Measurements from ENCODE around the gene PCDH15.
"Not testable (repeated sequence)": the region's sequence is repeated elsewhere in the genome, so short reads cannot be mapped to it uniquely, and the experiment has no call there.

PCDH15 gene

GRCh38 chr10:54396031-54396430, 405.0 kb downstream of the PCDH15 start:
- Histone ChIP-seq H4K91ac (ENCODE audit: low read depth, low read length) (no peak overlapping the region), H3K79me2 (ENCODE audit: control insufficient read depth, insufficient read depth, low read length, poor library complexity) (no peaks in the 10 kb centered on the region), H3K9me3 (ENCODE audit: insufficient read depth, low read depth, low read length) (no peaks in the 10 kb centered on the region), H4K12ac (ENCODE audit: low read depth, low read length) (no peak overlapping the region), H2AFZ (ENCODE audit: insufficient read depth, low read length, poor library complexity) (no peak overlapping the region), H2AK5ac (ENCODE audit: low read length) (no peak overlapping the region), H2BK120ac (ENCODE audit: insufficient read depth, low read length, poor library complexity) (no peak overlapping the region), H3K9ac (ENCODE audit: low read length) (no peak overlapping the region), H3K4me3 (ENCODE audit: low read depth, low read length) (no peak overlapping the region), H3K18ac (ENCODE audit: low read length) (no peak overlapping the region), H3K27me3 (ENCODE audit: insufficient read depth, low read length) (no peaks in the 10 kb centered on the region), H3K4me2 (ENCODE audit: low read length) (no peak overlapping the region), H3K36me3 (ENCODE audit: control insufficient read depth in 1 of 2, insufficient read depth in 2 of 2, low read length in 2 of 2) (no peaks in the 10 kb centered on the region), H2BK5ac (ENCODE audit: low read depth, low read length, poor library complexity) (no peak overlapping the region), H4K8ac (ENCODE audit: low read depth, low read length) (no peak overlapping the region), H3K27ac (ENCODE audit: low read depth, low read length) (no peak overlapping the region), H3K4ac (ENCODE audit: low read depth, low read length) (no peak overlapping the region), H3K23ac (ENCODE audit: low read length) (no peak overlapping the region), H2BK12ac (ENCODE audit: low read length) (no peak overlapping the region), H3K79me1 (ENCODE audit: low read length) (no peaks in the 10 kb centered on the region), H3K4me1 (ENCODE audit: control insufficient read depth in 1 of 2, insufficient read depth in 2 of 2, low read length in 2 of 2) (no peaks in the 10 kb centered on the region), H3K14ac (ENCODE audit: low read length) (no peak overlapping the region)
- DNase-seq = no peak
- WGBS (ENCODE audit: extremely low coverage, insufficient coverage, insufficient read length) = no CpG with 5 or more reads among the region's 6 CpGs

GRCh38 chr10:54394598-54394997, 406.4 kb downstream of the PCDH15 start:
- not testable (repeated sequence) for H4K8ac ChIP-seq (ENCODE audit: low read depth, low read length); H4K12ac ChIP-seq (ENCODE audit: low read depth, low read length); H3K79me1 ChIP-seq (ENCODE audit: low read length); H2AK5ac ChIP-seq (ENCODE audit: low read length); H3K4me2 ChIP-seq (ENCODE audit: low read length); H3K9me3 ChIP-seq (ENCODE audit: insufficient read depth, low read depth, low read length); H2BK12ac ChIP-seq (ENCODE audit: low read length); H3K18ac ChIP-seq (ENCODE audit: low read length); H3K27ac ChIP-seq (ENCODE audit: low read depth, low read length); H2BK120ac ChIP-seq (ENCODE audit: insufficient read depth, low read length, poor library complexity); H3K27me3 ChIP-seq (ENCODE audit: insufficient read depth, low read length); H3K36me3 ChIP-seq (ENCODE audit: control insufficient read depth in 1 of 2, insufficient read depth in 2 of 2, low read length in 2 of 2); H3K9ac ChIP-seq (ENCODE audit: low read length); H4K91ac ChIP-seq (ENCODE audit: low read depth, low read length); H3K4ac ChIP-seq (ENCODE audit: low read depth, low read length); H2BK5ac ChIP-seq (ENCODE audit: low read depth, low read length, poor library complexity); DNase-seq; H2AFZ ChIP-seq (ENCODE audit: insufficient read depth, low read length, poor library complexity); H3K4me3 ChIP-seq (ENCODE audit: low read depth, low read length); H3K14ac ChIP-seq (ENCODE audit: low read length); H3K79me2 ChIP-seq (ENCODE audit: control insufficient read depth, insufficient read depth, low read length, poor library complexity); H3K4me1 ChIP-seq (ENCODE audit: control insufficient read depth in 1 of 2, insufficient read depth in 2 of 2, low read length in 2 of 2); H3K23ac ChIP-seq (ENCODE audit: low read length)
- WGBS (ENCODE audit: extremely low coverage, insufficient coverage, insufficient read length) = no CpG with 5 or more reads among the region's 6 CpGs

DNA sequence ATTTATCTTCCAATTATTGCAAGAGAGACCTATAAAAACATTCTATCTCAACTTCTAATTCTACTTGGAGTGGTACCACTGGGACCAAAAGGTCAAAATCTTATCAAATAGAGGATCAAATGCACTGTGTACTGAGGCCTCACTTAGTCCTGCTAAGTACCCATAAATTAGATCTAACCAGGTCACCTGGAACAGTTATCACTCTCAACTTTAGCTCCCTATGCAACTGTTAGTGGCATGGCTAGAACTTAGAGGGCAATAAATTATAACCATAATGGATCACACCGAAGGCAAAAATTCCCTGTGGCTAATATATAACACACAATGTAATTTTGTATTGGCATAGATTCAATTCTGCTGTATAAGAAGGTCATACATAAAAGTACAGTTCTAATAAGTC, 428.9 kb downstream of the PCDH15 start:
- Histone ChIP-seq H2BK120ac (ENCODE audit: insufficient read depth, low read length, poor library complexity) (no peak overlapping the region), H2AK5ac (ENCODE audit: low read length) (no peak overlapping the region), H3K79me1 (ENCODE audit: low read length) (no peaks in the 10 kb centered on the region), H3K27ac (ENCODE audit: low read depth, low read length) (no peak overlapping the region), H4K12ac (ENCODE audit: low read depth, low read length) (no peak overlapping the region), H3K4me3 (ENCODE audit: low read depth, low read length) (no peak overlapping the region), H2BK5ac (ENCODE audit: low read depth, low read length, poor library complexity) (no peak overlapping the region), H3K23ac (ENCODE audit: low read length) (no peak overlapping the region), H3K9ac (ENCODE audit: low read length) (no peak overlapping the region), H3K36me3 (ENCODE audit: control insufficient read depth in 1 of 2, insufficient read depth in 2 of 2, low read length in 2 of 2) (no peaks in the 10 kb centered on the region), H4K91ac (ENCODE audit: low read depth, low read length) (no peak overlapping the region), H3K79me2 (ENCODE audit: control insufficient read depth, insufficient read depth, low read length, poor library complexity) (no peaks in the 10 kb centered on the region), H3K4me1 (ENCODE audit: control insufficient read depth in 1 of 2, insufficient read depth in 2 of 2, low read length in 2 of 2) (no peaks in the 10 kb centered on the region), H3K18ac (ENCODE audit: low read length) (no peak overlapping the region), H4K8ac (ENCODE audit: low read depth, low read length) (no peak overlapping the region), H2AFZ (ENCODE audit: insufficient read depth, low read length, poor library complexity) (no peak overlapping the region), H3K14ac (ENCODE audit: low read length) (no peak overlapping the region), H3K4ac (ENCODE audit: low read depth, low read length) (no peak overlapping the region), H3K4me2 (ENCODE audit: low read length) (no peak overlapping the region), H3K27me3 (ENCODE audit: insufficient read depth, low read length) (no peaks in the 10 kb centered on the region), H2BK12ac (ENCODE audit: low read length) (no peak overlapping the region), H3K9me3 (ENCODE audit: insufficient read depth, low read depth, low read length) (no peaks in the 10 kb centered on the region)
- no peak for DNase-seq
- no CpG with 5 or more reads among the region's 1 CpG for WGBS (ENCODE audit: extremely low coverage, insufficient coverage, insufficient read length)

GRCh38 chr10:54368984-54369383, 432.0 kb downstream of the PCDH15 start:
- no peak overlapping the region for H4K12ac ChIP-seq (ENCODE audit: low read depth, low read length)
- DNase-seq = no peak
- H3K36me3 ChIP-seq (ENCODE audit: control insufficient read depth in 1 of 2, insufficient read depth in 2 of 2, low read length in 2 of 2) = no peaks in the 10 kb centered on the region
- H2BK12ac ChIP-seq (ENCODE audit: low read length) = no peak overlapping the region
- no peaks in the 10 kb centered on the region for H3K4me1 ChIP-seq (ENCODE audit: control insufficient read depth in 1 of 2, insufficient read depth in 2 of 2, low read length in 2 of 2)
- no peak overlapping the region for H4K8ac ChIP-seq (ENCODE audit: low read depth, low read length)
- H3K23ac ChIP-seq (ENCODE audit: low read length) = no peak overlapping the region
- H3K14ac ChIP-seq (ENCODE audit: low read length) = no peak overlapping the region
- WGBS (ENCODE audit: extremely low coverage, insufficient coverage, insufficient read length) = no CpG with 5 or more reads among the region's 3 CpGs
- H2BK5ac ChIP-seq (ENCODE audit: low read depth, low read length, poor library complexity) = no peak overlapping the region
- H3K27ac ChIP-seq (ENCODE audit: low read depth, low read length) = no peak overlapping the region
- no peak overlapping the region for H3K4ac ChIP-seq (ENCODE audit: low read depth, low read length)
- no peaks in the 10 kb centered on the region for H3K79me1 ChIP-seq (ENCODE audit: low read length)
- H2AK5ac ChIP-seq (ENCODE audit: low read length) = no peak overlapping the region
- H2BK120ac ChIP-seq (ENCODE audit: insufficient read depth, low read length, poor library complexity) = no peak overlapping the region
- H3K79me2 ChIP-seq (ENCODE audit: control insufficient read depth, insufficient read depth, low read length, poor library complexity) = no peaks in the 10 kb centered on the region
- H4K91ac ChIP-seq (ENCODE audit: low read depth, low read length) = no peak overlapping the region
- H3K18ac ChIP-seq (ENCODE audit: low read length) = no peak overlapping the region
- H3K4me2 ChIP-seq (ENCODE audit: low read length) = no peak overlapping the region
- no peaks in the 10 kb centered on the region for H3K27me3 ChIP-seq (ENCODE audit: insufficient read depth, low read length)
- no peak overlapping the region for H3K4me3 ChIP-seq (ENCODE audit: low read depth, low read length)
- H3K9ac ChIP-seq (ENCODE audit: low read length) = no peak overlapping the region
- no peak overlapping the region for H2AFZ ChIP-seq (ENCODE audit: insufficient read depth, low read length, poor library complexity)
- H3K9me3 ChIP-seq (ENCODE audit: insufficient read depth, low read depth, low read length) = no peaks in the 10 kb centered on the region

Data from trophoblast cell (in vitro differentiated cells and primary cell).